ENCODE data around the gene RNU1-4.
"Not testable (repeated sequence)": the region's sequence is repeated elsewhere in the genome, so short reads cannot be mapped to it uniquely, and the experiment has no call there.

DNA sequence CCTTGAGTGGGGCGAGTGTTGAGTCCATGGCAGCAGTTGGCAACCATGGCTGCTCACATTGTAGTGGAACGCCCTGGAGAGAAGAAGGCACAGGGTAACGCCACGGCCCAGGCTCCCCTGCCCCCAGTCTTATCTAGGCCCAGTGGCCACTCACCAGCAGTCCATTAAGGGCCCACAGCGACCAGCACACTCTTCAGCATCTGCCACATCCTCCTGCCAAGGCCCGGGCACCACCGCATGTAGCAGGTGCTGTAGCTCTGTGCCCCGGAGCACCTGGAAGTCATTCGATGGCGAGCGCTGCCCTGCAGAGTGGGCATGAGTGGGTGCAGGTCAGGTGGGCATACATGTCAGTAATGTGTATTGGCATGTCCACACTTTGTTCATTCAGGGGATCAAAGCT lies 20.5 kb downstream of the RNU1-4 start:
- TF ChIP-seq, protein P1, sequence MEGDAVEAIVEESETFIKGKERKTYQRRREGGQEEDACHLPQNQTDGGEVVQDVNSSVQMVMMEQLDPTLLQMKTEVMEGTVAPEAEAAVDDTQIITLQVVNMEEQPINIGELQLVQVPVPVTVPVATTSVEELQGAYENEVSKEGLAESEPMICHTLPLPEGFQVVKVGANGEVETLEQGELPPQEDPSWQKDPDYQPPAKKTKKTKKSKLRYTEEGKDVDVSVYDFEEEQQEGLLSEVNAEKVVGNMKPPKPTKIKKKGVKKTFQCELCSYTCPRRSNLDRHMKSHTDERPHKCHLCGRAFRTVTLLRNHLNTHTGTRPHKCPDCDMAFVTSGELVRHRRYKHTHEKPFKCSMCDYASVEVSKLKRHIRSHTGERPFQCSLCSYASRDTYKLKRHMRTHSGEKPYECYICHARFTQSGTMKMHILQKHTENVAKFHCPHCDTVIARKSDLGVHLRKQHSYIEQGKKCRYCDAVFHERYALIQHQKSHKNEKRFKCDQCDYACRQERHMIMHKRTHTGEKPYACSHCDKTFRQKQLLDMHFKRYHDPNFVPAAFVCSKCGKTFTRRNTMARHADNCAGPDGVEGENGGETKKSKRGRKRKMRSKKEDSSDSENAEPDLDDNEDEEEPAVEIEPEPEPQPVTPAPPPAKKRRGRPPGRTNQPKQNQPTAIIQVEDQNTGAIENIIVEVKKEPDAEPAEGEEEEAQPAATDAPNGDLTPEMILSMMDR (IDR thresholded peaks at IDR 0.05), result not testable (repeated sequence)
- TF ChIP-seq POLR2A, POLR2AphosphoS5 (IDR thresholded peaks at IDR 0.05): not testable (repeated sequence)

Data from prostate gland (tissue), 2 donors.